Measurements from ENCODE around the gene SEC14L2.

DNA sequence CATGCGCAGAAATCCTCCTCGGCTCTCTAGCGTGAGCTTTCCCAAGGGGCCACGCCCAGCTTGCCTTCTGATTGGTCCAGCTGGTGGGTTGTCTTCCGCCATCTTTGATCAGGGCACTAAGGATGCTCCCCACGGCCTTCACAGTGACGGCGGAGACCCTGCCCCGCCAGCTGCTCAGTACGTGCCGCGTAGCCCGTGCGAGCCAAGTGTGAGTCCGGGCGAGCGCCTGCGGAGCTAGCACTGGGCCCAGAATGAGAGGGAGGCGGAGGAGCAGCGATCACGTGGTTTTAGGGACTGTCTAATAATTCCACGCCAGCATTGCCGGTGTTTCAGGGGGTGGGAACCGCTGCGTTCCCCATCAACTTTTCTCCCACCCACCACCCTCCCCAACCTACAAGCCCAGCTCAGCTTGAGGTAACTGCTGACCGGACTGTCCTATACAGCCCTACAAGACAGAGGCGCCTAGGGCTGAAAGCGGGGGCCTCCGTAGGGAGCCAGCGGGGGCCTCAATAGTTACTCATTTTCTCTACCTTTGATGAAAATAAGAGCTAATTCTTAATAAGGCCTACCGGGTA, 27.2 kb downstream of the SEC14L2 start:
- peak; percentile 70 for TF ChIP-seq POLR2AphosphoS5 (IDR thresholded peaks at IDR 0.05; ENCODE audit: low read depth, low read length)
- TF ChIP-seq, protein P1, sequence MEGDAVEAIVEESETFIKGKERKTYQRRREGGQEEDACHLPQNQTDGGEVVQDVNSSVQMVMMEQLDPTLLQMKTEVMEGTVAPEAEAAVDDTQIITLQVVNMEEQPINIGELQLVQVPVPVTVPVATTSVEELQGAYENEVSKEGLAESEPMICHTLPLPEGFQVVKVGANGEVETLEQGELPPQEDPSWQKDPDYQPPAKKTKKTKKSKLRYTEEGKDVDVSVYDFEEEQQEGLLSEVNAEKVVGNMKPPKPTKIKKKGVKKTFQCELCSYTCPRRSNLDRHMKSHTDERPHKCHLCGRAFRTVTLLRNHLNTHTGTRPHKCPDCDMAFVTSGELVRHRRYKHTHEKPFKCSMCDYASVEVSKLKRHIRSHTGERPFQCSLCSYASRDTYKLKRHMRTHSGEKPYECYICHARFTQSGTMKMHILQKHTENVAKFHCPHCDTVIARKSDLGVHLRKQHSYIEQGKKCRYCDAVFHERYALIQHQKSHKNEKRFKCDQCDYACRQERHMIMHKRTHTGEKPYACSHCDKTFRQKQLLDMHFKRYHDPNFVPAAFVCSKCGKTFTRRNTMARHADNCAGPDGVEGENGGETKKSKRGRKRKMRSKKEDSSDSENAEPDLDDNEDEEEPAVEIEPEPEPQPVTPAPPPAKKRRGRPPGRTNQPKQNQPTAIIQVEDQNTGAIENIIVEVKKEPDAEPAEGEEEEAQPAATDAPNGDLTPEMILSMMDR (IDR thresholded peaks at IDR 0.05; ENCODE audit: control extremely low read depth in 1 of 3, insufficient read depth in 1 of 3, low read depth in 1 of 3, low read length in 3 of 3): no peak
- peak; percentile 91 for TF ChIP-seq TAF1 (IDR thresholded peaks at IDR 0.05; ENCODE audit: low read depth, low read length)
- TF ChIP-seq ZNF274 (IDR thresholded peaks at IDR 0.05; ENCODE audit: borderline replicate concordance, extremely low read depth, low read length): no peak
- peak in 1 of 2 experiments; percentile 76; a peak in 1 of 4 replicates for TF ChIP-seq HDAC2 (IDR thresholded peaks at IDR 0.05; ENCODE audit: borderline replicate concordance in 1 of 2, low read depth in 2 of 2, low read length in 2 of 2)
